DLD1 (cell line): ENCODE results near the gene NPAS1.

Experiments
- in situ Hi-C: cut with HindIII; loops from 2 replicates; pipeline ENCODE4 v1.10.0; 2017; ENCODE audit warnings: low sequenced_read_pairs

Gene NPAS1, protein sequence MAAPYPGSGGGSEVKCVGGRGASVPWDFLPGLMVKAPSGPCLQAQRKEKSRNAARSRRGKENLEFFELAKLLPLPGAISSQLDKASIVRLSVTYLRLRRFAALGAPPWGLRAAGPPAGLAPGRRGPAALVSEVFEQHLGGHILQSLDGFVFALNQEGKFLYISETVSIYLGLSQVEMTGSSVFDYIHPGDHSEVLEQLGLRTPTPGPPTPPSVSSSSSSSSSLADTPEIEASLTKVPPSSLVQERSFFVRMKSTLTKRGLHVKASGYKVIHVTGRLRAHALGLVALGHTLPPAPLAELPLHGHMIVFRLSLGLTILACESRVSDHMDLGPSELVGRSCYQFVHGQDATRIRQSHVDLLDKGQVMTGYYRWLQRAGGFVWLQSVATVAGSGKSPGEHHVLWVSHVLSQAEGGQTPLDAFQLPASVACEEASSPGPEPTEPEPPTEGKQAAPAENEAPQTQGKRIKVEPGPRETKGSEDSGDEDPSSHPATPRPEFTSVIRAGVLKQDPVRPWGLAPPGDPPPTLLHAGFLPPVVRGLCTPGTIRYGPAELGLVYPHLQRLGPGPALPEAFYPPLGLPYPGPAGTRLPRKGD

DNA sequence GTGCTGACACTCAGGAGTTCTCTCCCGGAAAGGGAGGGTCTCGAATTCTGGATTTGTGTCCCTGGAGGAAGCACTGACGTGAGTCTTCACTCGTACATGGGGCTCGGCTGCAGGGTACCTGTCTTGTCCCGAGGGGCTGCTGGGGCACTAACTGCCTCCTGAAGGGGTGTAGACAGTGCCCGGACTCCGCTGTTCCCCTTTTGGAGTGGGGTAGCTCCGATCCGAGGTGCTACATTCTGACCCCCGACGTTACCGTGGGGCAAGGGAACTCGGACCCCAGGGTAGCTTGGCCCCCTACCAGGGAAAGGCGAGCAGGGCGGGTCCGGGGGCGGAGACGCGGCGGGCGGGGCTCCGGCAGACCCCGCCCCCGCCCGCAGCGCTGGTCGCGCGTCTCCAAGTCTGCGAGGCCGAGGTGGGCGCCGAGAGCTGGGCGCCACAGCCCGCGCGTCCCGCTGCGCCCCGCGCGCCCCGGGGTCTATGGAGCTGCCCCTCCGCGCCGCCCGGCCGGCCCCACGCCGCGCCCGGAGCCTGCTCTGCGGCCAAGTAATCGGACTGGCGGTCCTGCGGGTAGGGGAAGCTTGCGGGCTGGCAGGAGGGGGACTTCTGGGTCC lies at the start of gene NPAS1:
Gene NPAS1 (plus strand): TSS at position 407 of the 611 bp plus-strand sequence. CDS start 1,211 bp downstream, outside the sequence.
- in situ Hi-C loops, result no loop called here

DNA sequence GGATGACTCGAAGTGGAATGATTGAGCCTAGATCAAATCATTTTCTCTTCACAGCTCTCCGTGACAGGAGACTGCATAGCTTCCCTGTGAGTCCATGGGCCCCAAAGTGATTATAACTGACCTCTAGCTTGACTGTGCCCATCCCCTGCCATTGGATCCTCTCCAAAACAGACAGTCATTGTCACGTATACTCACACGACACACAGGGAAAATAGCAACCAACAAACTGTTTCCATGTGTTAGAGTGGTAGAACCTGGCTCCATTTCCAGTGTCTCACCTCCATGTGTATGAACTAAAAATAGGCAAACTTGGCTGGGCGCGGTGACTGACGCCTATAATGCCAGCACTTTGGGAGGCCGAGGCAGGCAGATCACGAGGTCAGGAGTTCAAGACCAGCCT lies 48.8 kb upstream of the NPAS1 start:
- in situ Hi-C loops, result no loop called here

DNA sequence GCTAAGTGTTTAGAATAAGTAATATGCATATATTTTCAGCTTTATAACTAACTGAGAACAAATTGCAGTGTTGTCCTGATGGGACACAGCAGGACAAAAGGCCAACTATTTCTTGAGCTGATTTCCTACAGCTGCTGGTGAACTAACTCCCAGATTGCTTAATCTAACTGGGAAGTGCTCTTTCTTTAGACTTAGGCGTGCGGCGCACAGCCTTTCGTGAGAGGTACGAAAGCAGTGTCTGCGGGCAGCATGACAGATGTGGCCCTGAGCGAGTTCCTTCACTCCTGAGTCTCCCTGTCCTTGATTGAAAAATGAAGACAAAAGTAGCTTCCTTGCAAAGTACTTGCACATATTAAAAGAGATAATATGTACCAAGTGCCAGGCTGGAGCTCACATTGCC lies 47.3 kb upstream of the NPAS1 start:
- in situ Hi-C loops, result no loop called here

DNA sequence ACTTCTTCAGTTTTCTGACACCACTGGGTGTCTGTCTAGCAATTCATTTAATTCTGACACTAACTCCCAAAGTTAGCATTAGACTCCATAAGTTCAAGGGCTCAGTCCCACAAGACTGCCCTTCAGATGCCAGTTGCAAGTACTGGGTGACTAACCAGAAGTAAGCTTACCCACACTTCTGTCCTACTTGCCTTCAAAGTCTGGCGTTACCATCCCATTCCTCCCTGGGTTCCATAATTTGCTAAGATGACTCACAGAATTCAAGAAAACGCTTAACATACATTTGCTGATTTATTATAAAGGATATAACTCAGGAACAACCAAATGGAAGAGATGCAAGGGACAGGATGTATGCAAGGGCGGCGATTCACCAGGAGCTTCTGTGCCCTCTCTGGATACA lies 45.5 kb upstream of the NPAS1 start:
- in situ Hi-C loops, result no loop called here

DNA sequence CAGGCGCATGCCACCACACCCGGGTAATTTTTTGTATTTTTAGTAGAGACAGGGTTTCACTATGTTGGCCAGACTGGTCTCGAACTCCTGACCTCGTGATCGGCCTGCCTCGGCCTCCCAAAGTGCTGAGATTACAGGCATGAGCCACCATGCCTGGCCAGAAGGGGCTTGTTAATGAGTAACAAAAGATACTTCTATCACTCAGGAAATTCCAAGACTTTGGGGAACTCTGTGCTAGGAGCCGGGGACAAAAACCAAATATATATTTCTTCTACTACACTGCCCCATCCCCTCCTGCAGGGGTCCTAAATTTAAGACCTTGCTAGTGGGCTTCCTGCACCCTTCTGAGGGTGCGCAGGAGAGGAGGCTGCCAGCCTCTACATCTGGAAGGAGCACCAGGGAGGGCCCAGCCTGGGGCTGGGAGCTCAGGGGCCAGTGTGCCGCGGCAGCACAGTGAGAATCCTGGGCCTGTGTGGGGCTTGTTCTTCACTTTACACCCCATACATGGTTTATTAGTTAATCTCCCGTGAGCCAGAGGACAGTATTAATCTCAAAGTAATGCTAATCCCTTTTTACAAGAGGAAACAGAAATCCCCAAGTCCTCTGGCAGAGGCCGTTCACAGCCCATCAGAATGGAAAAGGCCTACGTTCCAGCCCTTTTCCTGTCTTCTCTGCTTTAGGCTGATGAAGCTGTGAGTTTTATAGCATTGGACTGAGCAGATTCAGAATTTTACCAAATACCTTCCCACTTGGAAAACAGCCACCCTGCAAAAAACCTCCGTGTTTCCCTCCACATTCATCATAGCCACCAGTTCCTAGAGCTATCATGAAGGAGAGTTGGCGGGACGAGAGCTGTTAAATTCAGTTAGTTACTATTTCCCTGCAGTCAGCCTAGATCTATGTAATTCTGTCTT lies 44.4 kb upstream of the NPAS1 start:
- in situ Hi-C loops, result no loop called here

DNA sequence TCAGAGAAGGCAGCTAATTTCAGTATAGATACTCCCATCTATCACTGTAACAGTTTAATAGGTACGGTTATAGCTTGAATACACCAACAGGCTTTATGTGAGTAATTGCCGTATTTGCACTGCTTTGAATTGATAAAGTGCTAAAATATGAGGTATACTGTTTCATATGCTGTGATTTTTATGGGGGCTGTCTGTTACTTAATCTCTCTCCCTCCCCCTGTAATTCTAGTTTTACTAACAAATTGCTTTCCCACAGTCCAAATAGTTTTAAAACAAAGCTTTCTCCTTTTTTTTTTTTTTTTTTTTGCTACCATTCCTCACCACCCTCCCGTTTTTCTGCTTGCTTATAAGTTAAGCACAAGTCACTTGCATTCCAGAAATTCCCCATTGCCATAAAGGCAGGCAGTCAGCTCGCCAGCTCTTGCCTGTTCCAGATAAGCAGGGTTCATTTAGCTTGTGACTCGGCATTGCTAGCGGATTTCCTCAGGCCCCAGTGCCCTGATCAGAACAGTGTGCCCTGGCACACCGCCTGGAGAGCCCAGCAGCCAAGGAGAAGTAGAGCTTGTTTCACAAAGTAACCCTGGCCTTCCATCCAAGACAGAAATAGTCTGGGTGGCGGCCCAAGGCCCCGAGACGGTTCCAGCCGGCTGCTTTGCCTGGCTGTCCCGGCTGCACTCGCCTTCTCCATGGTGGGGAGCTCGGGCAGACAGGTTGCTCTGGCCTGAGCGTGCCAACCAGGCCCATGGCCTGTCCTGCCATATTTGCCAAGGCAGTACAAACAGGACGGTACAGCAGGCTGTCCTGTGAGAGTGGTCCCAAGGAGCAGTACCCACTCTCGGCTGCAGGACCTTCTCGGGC lies 43.5 kb upstream of the NPAS1 start:
- in situ Hi-C loops, result no loop called here

DNA sequence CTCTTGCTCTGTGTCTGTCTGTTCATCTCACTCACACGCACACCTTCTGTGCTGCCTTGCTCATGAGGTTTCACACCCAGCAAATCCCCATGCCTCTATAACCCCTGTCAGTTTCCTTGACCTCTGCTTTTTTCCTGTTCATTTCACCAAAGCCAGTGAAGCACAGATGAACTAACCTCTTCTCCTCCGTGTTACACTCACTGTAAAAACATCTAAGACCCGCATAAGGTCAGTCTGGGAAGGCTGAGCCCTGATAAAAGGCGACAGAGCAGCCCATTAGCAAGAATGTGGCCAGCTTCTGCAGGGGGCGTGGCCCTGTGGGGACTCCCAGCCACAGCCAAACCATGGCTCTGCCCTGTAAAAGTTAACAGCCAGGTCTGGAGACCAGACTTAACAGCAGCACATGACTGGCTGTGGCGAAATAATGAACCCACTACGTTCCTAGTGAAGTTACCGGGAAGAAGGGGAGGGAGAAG lies 42.8 kb upstream of the NPAS1 start:
- in situ Hi-C loops, result no loop called here

DNA sequence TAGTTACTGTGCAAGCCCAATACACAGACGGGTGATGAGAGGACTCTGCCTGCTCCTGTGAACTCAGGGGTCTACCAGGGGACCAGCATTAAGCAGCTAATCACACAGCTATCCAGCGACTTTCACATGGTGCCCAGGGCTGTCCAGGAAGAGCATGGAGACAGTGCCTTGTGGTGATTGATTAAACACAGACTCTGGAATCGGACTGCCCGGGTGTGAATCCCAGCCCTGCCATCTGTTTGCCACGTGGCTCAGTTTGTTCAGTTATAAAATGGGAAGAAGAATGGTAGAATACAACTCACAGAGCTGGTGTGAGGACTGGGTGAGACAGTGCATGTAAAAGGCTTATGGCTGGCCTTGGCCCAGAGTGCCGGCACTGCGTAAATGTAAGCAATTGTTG lies 42.1 kb upstream of the NPAS1 start:
- in situ Hi-C loops, result no loop called here

DNA sequence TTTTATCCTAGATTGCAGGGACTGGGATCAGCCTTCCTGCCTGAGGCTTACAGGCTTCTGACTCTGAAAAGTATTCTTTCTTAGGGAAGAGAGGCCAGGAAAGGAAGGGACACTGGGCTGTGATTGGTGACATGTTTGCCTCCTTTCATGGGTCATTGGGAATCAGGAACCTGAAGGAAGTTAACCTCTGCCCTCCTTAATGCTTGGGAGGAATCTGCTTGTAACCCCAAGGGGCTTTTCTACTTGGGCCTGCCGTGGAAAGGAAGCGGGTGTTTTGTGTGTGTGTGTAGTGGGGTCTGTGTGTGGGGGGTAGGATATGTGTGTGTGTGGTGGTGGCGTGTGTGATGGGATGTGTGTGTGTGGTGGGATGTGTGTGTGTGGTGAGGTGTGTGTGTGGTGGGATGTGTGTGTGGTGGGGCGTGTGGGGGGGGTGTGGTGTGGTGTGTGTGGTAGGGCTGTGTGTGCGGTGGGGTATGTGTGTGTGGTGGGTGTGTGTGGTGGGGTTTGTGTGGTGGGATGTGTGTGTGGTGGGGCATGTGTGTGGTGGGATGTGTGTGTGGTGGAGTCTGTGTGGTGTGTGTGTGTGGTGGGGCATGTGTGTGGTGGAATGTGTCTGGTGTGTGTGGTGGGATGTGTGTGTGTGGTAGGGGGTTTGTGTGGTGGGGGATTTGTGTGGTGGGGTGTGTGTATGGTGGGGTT lies 41.3 kb upstream of the NPAS1 start:
- in situ Hi-C loops, result no loop called here

DNA sequence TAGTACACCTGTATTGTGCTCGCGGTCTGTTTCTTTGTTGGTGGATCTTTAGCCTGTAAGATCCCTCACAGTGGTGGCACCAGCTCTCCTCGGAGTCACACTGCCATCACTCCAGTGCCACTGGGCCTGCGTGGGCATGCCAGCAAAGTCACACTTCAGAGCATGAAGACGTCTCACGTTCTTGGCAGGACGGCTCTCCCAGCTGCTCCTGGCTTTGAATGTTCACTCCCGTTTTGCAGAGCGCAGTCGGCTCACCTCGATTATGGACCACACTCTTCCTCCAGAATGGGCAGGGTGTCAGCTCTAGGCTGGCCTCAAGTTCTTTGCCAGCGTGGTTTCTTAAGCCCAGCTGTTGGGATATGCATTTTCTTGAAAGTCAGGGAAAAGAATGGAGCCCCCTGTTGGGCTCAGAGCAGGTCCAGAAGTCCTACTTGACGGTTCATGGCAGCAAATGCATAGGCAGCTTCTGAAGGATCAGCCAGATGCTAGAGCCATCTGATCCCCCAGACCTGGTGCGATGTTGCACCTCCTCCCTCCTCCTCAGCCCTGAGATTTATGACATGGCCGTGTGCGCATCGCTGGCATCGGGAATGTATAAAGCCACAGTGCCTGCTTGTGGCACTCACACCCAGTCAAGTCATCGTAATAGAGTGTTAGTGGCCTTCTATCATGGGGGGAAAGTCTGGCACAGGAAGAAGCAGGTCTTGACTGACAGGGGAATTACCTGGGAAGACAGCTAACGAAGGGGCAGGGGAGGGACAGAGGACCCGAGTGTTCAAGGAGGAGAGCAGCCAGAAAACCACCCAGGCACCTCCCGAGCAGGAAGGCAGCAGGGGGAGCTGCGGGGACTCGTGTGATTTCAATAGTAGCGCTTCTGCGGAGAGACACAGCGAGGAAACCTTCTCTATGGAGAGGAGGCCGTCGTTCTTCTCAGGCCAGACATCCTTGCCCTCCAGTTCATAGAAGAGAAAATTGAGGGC lies 40.2 kb upstream of the NPAS1 start:
- in situ Hi-C loops, result no loop called here

DNA sequence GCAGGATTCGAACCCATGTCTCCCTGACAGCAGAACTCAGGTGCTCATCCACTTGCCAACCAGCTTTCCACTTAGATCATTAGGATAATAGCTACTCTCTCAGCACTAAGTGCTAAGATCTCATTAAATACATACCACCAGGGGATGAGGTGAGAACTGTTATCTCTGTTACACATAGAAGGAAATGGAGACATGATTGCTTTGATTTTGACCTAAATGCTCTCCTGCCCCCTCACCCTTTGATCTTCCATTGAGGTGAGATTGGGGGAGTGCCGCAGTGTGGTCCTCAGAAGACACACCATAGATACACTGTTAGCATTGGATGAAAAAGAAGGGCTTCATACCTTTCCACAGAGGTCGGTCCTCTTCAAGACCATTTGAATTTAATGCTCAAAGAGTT lies 38.9 kb upstream of the NPAS1 start:
- in situ Hi-C loops, result no loop called here

DNA sequence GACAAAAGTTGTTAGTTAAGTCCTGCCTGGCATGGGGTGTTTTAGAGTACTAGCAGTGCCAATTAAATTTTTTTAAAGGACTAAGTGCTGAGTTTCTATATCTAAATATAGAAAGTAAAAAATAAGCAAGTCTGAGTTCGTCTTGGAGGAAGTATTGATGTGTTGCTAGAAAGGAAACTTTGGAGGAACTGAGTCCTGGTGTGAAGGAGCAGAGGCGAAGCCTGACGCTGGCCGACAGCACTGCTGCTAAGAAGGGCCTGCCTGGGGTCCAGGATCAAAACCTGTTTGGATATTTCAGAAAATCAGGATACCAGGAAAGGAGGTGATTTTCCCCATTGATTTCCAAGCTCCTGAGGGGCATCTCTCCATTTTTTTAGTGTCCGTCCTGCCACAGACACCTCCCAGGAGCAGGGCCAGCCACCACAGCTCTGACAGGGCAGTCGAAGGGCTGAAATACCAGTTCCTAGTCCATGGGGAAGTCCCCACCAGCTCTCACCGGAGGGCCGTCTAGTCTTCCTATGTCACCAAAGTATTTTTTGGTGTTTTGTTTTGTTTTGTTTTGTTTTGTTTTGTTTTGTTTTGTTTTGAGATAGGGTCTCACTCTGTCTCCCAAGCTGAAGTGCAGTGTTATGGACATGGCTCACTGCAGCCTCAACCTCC lies 38.2 kb upstream of the NPAS1 start:
- in situ Hi-C loops, result no loop called here

DNA sequence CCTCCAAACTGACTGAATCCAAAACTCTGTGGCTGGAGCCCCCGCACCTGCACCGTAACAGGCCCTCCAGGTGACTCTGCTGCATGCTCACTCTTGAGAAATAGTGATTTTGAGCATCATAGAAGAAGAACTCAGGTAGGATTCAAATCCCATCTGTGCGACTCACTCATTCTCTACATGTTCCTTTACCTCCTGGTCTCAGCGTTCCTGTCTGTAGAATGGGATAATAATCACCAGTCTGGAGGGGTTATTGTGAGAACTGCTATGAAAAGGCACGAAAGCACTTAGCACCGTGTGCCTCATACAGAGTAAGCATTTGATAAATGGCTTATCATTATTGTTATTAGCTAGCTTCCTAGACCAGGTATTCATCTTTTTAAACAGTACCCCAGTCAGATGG lies 36.5 kb upstream of the NPAS1 start:
- in situ Hi-C loops, result no loop called here

DNA sequence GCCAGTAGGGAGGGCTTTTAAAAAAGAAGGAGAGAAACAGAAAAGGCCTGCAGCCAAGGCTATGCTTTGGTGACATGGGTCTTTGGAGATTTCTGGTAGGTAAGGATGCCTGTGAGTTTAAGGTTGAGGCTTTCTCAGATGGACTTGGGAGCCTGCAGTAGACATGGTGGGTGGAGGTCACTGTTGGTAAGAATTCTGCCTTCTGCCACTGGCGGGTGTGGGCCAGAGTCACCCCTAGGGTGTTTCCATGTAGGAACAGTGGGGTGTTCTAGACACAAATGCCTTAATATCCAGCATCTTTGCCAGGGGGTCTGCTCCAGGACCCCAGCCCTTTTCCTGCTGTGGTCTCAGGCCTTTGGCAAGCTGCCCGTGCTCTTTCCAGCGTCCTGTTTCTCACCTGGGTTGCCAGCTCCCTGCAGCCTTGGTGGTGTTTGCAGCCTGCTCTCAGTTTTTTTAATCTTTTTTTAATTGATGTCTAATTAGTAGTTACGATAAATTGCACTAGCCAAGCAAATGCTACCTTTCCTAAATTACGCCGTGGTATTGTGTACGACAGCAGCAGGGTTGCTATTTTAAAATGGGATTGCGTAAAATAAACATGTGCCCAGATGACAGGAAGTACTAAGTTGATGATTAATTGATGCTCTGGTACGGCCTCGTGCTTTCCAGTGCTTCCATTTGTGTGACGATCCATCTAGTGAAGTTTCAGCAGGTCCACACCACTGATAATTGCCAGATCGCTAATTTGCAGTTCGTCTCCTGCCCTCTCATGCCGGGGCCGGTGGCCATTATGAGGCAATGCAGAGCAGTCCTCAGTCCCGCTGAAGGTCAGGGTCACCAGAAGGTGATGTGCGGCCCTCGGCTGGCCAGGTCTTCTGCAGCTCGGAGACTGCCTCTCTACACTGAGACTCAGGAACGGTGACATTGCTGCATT lies 35.3 kb upstream of the NPAS1 start:
- in situ Hi-C loops, result no loop called here

DNA sequence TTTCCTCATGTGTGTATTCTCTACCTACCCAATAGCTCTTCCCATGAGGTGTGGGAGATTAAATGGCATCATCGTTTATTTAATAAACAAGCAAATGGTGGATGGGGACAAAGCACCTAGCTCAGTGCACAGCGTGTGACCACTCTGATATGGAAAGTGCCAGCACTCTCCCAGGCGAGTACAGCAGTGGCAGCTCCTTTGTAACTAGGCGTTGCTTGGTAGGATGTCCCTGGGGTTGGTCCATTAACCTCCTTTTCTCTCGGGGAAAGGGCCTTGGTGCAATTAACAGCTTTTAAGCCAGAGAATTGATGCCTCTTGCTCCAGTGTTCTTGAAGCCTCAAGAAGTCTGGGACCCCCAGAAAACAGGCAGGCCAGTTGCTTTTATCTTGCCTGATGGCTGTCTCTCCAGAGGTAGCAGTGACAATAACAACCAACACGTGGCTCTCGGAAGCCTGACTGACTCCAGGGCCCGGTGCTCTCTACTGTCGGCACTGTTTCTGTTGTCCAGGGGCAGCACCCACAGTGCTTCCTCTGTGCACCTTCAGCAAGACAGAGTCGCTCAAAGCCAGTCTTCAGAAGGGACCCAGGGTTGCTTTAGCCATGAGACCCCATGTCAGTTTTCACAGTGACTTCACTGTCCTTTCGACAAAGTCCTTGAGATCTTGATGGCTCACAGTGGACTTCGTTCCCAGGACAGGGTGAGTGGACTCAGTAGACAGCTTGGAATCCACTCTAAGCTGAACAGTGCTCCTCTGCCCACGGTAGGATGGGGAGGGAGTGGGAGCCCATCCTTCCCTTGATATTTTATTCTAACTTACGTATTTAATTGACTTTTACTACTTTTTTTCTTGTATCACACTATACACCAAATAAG lies 33.9 kb upstream of the NPAS1 start:
- in situ Hi-C loops, result no loop called here
